HK-2 (cell line): ENCODE results near the gene COQ8A.
"Not testable (repeated sequence)": the region's sequence is repeated elsewhere in the genome, so short reads cannot be mapped to it uniquely, and the experiment has no call there.

Experiments
- DNase-seq: peaks from one replicate; pipeline ENCODE4 v3.0.0-alpha.2; 2018; ENCODE audit not compliant: unreplicated experiment

Gene COQ8A

DNA sequence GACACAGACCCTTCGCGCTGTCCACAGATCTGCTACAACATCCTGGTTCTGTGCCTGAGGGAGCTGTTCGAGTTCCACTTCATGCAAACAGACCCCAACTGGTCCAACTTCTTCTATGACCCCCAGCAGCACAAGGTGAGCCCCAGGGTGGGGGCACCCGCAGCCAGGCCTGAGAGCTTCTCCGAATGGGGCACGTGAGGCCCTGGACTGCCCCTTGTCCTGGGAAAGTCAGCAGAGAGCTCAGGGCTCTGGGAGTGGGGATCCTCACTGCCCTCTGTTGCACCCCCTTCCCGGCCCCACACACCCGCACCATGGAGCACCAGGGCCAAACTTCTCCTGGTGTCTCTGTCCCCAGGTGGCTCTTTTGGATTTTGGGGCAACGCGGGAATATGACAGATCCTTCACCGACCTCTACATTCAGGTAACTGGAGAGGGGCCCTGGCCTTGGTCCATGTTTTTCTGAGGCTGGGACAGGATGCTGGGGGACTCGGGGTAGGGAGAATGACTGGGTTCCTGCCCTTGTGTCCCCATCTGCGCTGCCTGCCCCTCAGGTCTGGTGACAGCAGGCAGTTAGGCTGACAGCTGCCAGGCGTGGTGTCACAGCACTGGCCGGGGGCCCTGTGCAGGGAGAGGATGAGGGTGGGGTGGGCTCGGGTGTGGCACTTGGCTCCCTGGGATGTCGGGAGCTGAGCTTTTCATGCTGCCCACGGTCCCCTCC lies 44.6 kb downstream of the COQ8A start:
- no peak for DNase-seq

- DNase-seq, result no peak
Measured at GRCh38 chr1:226985239-226985838, 45.2 kb downstream of the COQ8A start.

DNA sequence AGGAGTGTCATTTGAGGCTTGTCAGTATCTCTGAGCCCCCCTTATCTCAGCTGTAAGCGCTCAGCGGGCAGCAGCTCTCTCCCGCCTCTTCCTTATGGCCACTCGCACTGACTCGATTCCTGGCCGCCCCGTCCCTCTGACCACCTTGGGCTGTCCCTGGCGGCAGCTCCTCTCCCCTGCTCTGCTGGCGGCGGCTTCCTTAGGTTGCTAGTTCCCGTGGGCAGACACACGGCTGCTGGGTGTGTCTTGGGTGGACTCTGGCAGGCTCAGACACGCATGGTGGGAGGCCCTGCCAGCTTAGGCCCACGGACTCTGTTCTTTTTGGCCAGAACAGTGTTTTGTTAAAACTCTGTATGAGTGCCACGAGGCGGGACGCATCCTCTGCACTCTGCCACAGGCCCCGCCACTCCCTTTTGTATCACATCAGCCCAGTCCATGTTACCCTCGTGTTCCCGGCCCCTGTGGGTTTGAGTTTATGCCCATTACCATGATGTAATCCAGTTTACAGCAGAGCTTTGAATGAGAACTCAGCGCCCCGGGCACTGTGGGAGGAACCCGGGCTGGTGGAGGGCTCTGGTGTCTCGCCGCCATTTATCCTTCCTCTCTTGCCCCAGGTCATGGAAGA lies 45.9 kb downstream of the COQ8A start:
- DNase-seq, result no peak

- DNase-seq, result no peak
Measured at GRCh38 chr1:226986496-226987178, 46.5 kb downstream of the COQ8A start.

DNA sequence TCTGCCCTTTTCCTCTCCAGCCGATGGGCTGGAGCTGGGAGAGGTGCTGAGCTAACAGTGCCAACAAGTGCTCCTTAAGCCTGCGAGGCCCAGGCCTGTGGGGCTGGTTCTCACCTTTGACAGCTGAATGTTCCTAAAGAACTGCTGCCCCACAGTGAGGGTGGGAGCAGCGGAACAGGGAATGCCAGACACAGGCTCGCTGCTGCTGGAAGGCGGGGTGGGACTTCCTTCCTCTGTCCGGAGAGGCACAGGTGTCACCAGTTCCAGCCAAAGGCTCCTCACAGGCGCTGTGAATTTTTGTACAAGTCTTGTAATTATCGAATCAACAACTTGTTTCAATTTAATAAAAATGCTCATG lies 47.1 kb downstream of the COQ8A start:
- no peak for DNase-seq

DNA sequence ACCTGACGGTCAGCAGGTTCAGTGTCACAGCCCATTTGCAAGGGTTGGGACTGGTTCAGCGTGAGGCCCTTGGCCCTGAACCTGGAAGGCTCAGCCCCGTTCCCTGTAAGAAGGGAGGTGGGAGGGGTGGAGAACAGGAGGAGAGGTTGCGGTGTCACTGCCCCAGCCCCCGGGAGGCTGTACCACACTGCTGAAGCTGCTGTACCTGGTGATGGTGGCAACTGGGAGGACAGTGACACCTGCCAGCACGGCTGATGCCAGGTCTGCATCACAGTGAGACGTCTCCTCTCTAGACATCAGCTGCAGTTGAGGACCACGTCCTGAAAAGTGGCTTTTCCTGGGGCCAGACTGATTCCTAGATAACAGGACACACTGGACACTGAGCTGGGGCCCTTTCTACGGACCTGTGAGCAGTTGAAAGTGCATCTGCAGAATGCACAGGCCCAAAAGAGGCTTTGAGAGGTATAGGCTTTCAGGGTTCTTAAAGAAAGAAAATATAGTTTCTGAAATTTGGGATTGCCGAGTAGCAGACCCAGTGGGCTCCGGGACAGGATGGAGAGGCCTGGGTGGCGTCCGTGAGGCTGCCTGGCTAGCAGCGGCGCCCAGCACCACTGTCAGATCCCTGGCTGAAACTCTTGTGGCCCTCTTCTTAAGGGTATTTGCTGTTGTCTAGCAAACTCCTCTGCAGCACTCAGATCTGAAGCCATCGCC lies 47.7 kb downstream of the COQ8A start:
- DNase-seq, result no peak

DNA sequence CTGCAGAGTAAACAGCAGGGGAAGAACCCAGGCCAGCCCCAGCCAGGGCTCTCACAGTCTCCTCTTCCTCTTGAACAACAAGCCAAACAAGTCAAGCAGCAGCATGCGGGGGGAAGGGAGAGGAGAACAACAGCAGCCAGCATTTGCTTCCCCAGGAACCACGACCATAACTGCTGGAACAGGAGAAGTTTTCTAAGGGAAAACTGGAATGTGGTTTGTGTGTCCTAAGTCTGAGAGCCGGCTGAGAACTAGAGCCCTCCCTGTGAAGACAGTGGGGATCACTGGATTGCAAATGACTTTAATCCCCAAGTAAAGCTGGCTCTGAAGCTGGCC lies 48.2 kb downstream of the COQ8A start:
- DNase-seq, result no peak

GRCh38 chr1:226989085-226989920 lies 49.2 kb downstream of the COQ8A start:
- no peak for DNase-seq

- DNase-seq, result no peak
Measured at GRCh38 chr1:226990133-226990716, 50.1 kb downstream of the COQ8A start.

- no peak for DNase-seq
Measured at GRCh38 chr1:226991920-226992319, 51.8 kb downstream of the COQ8A start.

DNA sequence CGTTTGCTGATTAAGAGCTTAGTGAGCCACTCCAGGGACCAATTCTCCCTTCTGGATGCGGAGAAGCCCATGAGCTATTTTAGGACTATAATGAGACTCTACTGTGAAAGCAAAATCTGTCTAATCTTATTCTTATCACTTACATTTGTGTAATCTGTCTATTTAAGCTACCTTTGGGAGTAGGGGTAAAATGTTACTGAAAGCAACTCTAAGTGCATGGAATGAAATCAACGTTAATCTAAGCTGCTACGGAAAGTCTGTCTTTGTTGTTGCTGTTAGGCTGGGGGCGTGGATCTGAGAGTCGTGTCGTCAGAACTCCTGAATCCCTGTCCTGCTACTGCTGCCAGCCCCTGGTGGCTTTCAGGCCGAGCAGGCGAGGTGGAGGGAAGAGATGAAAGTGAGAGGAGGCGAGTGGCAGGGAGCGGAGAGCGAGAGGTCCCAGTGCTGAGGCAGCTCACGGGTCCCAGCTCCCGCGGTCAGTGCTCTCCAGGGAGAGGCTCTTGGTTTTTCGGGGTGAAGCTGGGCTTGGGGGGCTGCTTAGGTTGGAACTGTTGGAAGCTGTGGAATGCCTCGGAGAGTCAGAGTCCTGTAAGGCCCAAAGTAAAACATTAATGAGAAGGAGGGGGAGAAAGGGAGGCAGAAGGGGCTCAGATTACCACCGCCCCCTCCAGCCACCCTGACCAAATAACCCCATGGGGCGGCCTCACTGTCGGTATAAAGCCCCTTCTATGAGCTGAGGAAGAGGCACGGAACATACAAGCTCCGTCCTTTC lies 53.9 kb downstream of the COQ8A start:
- DNase-seq, result no peak

- DNase-seq, result no peak
Measured at GRCh38 chr1:226994586-226995364, 54.7 kb downstream of the COQ8A start.

DNA sequence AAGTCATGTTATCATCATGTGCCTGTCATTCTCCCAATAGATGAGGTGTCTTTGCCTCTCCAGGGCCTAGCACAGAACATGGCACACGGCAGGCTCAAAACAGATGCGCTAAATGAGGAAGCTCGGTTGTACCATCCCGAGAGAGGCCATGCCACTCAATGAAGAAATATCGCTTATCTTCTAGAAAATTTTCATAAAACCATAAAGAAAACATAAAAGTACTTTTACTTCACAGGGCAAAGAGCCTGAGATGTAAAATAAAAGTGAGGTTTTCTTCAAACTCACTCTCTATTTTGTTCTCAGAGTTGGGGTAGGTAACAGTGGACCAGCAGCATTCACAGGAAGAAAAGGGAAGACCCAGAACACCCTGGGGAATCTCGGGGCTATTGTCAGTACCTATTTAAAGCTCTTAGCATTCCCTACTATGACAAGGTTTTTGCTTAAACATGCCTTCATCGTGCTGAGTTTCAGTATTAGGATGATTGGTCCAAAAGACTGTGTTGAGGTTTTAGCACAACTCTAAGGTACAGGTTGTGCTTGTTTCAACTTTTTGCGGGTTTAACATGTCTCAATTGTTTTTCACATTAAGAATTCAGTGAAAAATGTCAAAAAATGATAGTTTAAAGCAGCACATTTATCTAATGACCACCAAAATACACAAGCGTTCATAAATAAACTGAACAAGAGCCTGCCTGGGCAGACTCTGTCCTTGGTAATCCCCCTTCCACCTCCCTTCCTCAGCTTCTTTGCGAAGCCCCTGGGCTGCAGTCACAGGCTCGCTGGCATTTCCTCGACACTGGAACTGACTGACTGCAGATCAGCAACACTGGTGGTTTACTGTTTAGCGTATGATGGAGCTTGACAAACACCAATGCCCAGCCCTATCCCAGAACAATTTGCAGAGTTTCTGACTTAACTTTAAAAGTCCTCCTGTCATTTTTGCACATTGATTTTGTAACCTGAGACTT lies 55.6 kb downstream of the COQ8A start:
- no peak for DNase-seq

DNA sequence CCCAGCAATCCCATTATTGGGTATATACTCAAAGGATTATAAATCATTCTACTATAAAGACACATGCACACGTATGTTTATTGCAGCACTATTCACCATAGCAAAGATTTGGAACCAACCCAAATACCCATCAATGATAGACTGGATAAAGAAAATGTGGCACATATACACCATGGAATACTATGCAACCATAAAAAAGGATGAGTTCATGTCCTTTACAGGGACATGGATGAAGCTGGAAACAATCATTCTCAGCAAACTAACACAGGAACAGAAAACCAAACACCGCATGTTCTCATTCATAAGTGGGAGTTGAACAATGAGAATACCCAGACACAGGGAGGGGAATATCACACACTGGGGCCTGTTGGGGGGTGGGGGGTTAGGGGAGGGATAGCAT lies 59.5 kb downstream of the COQ8A start:
- DNase-seq, result not testable (repeated sequence)

DNA sequence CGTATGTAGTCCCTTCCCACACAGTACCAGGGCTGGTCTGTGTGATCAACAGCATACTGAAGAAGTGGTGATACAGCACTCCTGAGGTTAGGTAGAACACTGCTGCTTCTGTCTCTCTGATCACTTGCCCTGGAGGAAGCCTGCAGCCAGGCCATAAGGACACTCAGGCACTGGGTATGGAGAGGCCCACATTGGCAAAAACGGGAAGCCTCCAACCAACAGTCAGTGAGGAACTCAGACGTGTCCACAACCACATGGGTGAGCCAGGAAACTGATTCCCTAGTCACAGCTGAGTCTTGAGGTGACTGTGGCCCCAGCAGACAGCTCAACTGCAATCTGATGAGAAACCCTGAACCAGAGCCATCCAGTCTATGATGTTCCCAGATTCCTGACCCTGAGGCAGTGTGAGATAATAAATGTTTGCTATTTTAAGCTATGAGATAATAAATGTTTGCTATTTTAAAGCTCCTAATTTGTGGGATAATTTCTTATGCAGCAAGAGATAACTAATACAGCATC lies 62.5 kb downstream of the COQ8A start:
- no peak for DNase-seq

- no peak for DNase-seq
Measured at GRCh38 chr1:227003165-227003564, 63.1 kb downstream of the COQ8A start.

GRCh38 chr1:227004796-227005195 lies 64.7 kb downstream of the COQ8A start:
- no peak for DNase-seq

- DNase-seq, result no peak
Measured at GRCh38 chr1:227006226-227006796, 66.2 kb downstream of the COQ8A start.
